HCT116 (cell line): Measurements from ENCODE around the gene RGS18. TPM values are rescaled to one million over a fixed set of nuclear protein-coding genes. Genes with fewer than 3 reads are reported as not detected.

ENCODE experiments used
- ATAC-seq: fragments of 200-7000 bp; cut with Tn5 transposase; 2 replicates; pipeline ENCODE4 v1.9.1; 2020; ENCODE audit warnings: mild to moderate bottlenecking, moderate library complexity
- Bru-seq: library from RNA; stranded (reverse); fragments of 400-500 nt; gene quantifications from one replicate; lab custom pipeline; 2021; lab: Mats Ljungman, UMichigan
- BruChase-seq, 2 experiments: library from RNA; stranded (reverse); fragments of 400-500 nt; gene quantifications; one replicate each; lab custom pipeline; 2021; lab: Mats Ljungman, UMichigan
- BruUV-seq: library from RNA; stranded (reverse); fragments of 400-500 nt; replicated peaks from 2 replicates; lab custom pipeline; 2021; lab: Mats Ljungman, UMichigan
- CTCF ChIA-PET: fragments of 300-600 bp; sonication (Branson Sonifier 250); formaldehyde crosslinking; loops from one replicate; lab custom pipeline; 2021; ENCODE audit warnings: antibody characterized with exemption; lab: Charles Lee
- POLR2A ChIA-PET: fragments of 300-600, 350-600 bp; sonication (Branson Sonifier 250); formaldehyde crosslinking; loops from one replicate; lab custom pipeline; 2021; ENCODE audit warnings: antibody characterized with exemption; lab: Charles Lee
- RAD21 ChIA-PET, 2 experiments: fragments of 300-600 bp; sonication (Branson Sonifier 250); formaldehyde crosslinking; loops; one replicate each; lab custom pipeline; 2023; ENCODE audit warnings: low total read pairs in 2 of 2; ENCODE audit not compliant: uncharacterized antibody in 2 of 2, unreplicated experiment in 2 of 2, low non-redundant PET in 1 of 2; lab: Charles Lee
- DNase-seq: peaks from one replicate; pipeline ENCODE4 v3.0.0-alpha.2; 2010; ENCODE audit warnings: low read depth, low spot score
- H2AFZ ChIP-seq: fragments of 200-600 bp; shearing (Covaris generic), sonication (generic); 2 replicates; pipeline ENCODE4 v1.6.1; 2017; ENCODE audit warnings: low read depth, mixed run types, mixed read lengths, antibody characterized with exemption, low read length; ENCODE audit not compliant: poor library complexity, severe bottlenecking
- H3K27ac ChIP-seq: 2 replicates; pipeline ENCODE4 v1.5.1; 2012; ENCODE audit warnings: low read depth, low read length
- H3K27me3 ChIP-seq: fragments of 200-600 bp; sonication (generic); 2 replicates; pipeline ENCODE4 v1.6.1; 2016; ENCODE audit warnings: mixed run types, low read length, mixed read lengths; ENCODE audit not compliant: insufficient read depth
- H3K36me3 ChIP-seq, 2 experiments: fragments of 200-500 bp in 1 of 2; fragments of 200-600 bp in 1 of 2; sonication (Bioruptor generic) in 1 of 2; sonication (generic) in 1 of 2; 2 replicates each; pipeline versions ENCODE4 v1.5.1 to v1.6.1; 2014 to 2016; ENCODE audit warnings: low read length in 2 of 2, inconsistent platforms in 1 of 2, mixed read lengths in 1 of 2, mixed run types in 1 of 2; ENCODE audit not compliant: insufficient read depth in 2 of 2, control insufficient read depth in 1 of 2
- H3K4me1 ChIP-seq, 2 experiments: fragments of 200-600 bp in 1 of 2; sonication (generic) in 1 of 2; 2 replicates each; pipeline versions ENCODE4 v1.5.1 to v1.6.1; 2012 to 2017; ENCODE audit warnings: low read length in 2 of 2, inconsistent platforms in 1 of 2, mild to moderate bottlenecking in 1 of 2, mixed read lengths in 1 of 2, mixed run types in 1 of 2, moderate library complexity in 1 of 2; ENCODE audit not compliant: insufficient read depth in 2 of 2, control insufficient read depth in 1 of 2
- H3K4me2 ChIP-seq: fragments of 200-600 bp; sonication (generic); 2 replicates; pipeline ENCODE4 v1.6.1; 2017; ENCODE audit warnings: mixed run types, low read length, mixed read lengths
- H3K4me3 ChIP-seq, 2 experiments: fragments of 200-600 bp in 1 of 2; sonication (generic) in 1 of 2; replicated peaks in 1 of 2; 2 replicates each; pipeline ENCODE4 v1.5.1; 2011 to 2016; ENCODE audit warnings: low read length in 2 of 2, control low read depth in 1 of 2, low read depth in 1 of 2, mild to moderate bottlenecking in 1 of 2, mixed read lengths in 1 of 2, mixed run types in 1 of 2
- H3K79me2 ChIP-seq: fragments of 200-600 bp; sonication (generic); 2 replicates; pipeline ENCODE4 v1.6.1; 2017; ENCODE audit warnings: mild to moderate bottlenecking, mixed run types, low read length, moderate library complexity, mixed read lengths; ENCODE audit not compliant: insufficient read depth
- H3K9ac ChIP-seq: fragments of 200-600 bp; sonication (generic); 2 replicates; pipeline ENCODE4 v1.6.1; 2016; ENCODE audit warnings: low read length, mixed read lengths
- H3K9me2 ChIP-seq: fragments of 200-600 bp; sonication (generic), shearing (Covaris generic); 2 replicates; pipeline ENCODE4 v1.6.1; 2017; ENCODE audit warnings: mixed run types, mild to moderate bottlenecking, moderate library complexity; ENCODE audit not compliant: insufficient read depth
- H3K9me3 ChIP-seq, 2 experiments: fragments of 200-500 bp in 1 of 2; fragments of 200-600 bp in 1 of 2; sonication (Bioruptor generic) in 1 of 2; sonication (generic) in 1 of 2; 2 replicates each; pipeline ENCODE4 v1.6.1; 2014 to 2017; ENCODE audit warnings: low read length in 2 of 2, mixed read lengths in 2 of 2, inconsistent platforms in 1 of 2, low read depth in 1 of 2, mild to moderate bottlenecking in 1 of 2, mixed run types in 1 of 2, moderate library complexity in 1 of 2; ENCODE audit not compliant: control insufficient read depth in 1 of 2, insufficient read depth in 1 of 2
- H4K20me1 ChIP-seq: fragments of 200-600 bp; sonication (generic), shearing (Covaris generic); 2 replicates; pipeline ENCODE4 v1.6.1; 2017; ENCODE audit warnings: mixed run types, mild to moderate bottlenecking, moderate library complexity; ENCODE audit not compliant: insufficient read depth
- ATF3 ChIP-seq: IDR thresholded peaks from 2 replicates; pipeline ENCODE4 v1.6.1; 2012
- CEBPB ChIP-seq: IDR thresholded peaks from 2 replicates; pipeline ENCODE4 v1.6.1; 2012; ENCODE audit warnings: low read depth
- CTCF ChIP-seq, 3 experiments: fragments of 200-600 bp in 1 of 3; sonication (generic) in 1 of 3; IDR thresholded peaks in 2 of 3; conservative IDR thresholded peaks in 1 of 3; 2 replicates each; pipeline ENCODE4 v1.5.1; 2012 to 2017; ENCODE audit warnings: low read depth in 2 of 3, low read length in 2 of 3, antibody characterized with exemption in 1 of 3, borderline replicate concordance in 1 of 3, control low read depth in 1 of 3, mild to moderate bottlenecking in 1 of 3, mixed read lengths in 1 of 3, mixed run types in 1 of 3, moderate library complexity in 1 of 3; ENCODE audit not compliant: insufficient read depth in 1 of 3
- EZH2 ChIP-seq: fragments of 200-600 bp; sonication (generic); IDR thresholded peaks from 2 replicates; pipeline ENCODE4 v1.6.1; 2017; ENCODE audit warnings: antibody characterized with exemption, mixed run types
- EZH2phosphoT487 ChIP-seq: fragments of 200-600 bp; IDR thresholded peaks from 2 replicates; pipeline ENCODE4 v1.6.1; 2018; ENCODE audit warnings: antibody characterized with exemption, borderline replicate concordance
- FOSL1 ChIP-seq: IDR thresholded peaks from 2 replicates; pipeline ENCODE4 v1.6.1; 2012; ENCODE audit warnings: low read depth
- MAX ChIP-seq: IDR thresholded peaks from 2 replicates; pipeline ENCODE4 v1.6.1; 2012
- POLR2AphosphoS5 ChIP-seq: IDR thresholded peaks from 2 replicates; pipeline ENCODE4 v1.6.1; 2011; ENCODE audit warnings: mild to moderate bottlenecking, low read depth, low read length, moderate library complexity
- RAD21 ChIP-seq: IDR thresholded peaks from 2 replicates; pipeline ENCODE4 v1.6.1; 2012; ENCODE audit warnings: low read depth, mild to moderate bottlenecking
- SP1 ChIP-seq: IDR thresholded peaks from 2 replicates; pipeline ENCODE4 v1.6.1; 2012; ENCODE audit warnings: low read depth
- SRF ChIP-seq: IDR thresholded peaks from 2 replicates; pipeline ENCODE4 v1.6.1; 2012; ENCODE audit warnings: low read depth
- TCF7L2 ChIP-seq: IDR thresholded peaks from 2 replicates; pipeline ENCODE4 v1.7.0; 2011; ENCODE audit warnings: borderline replicate concordance, inconsistent platforms; ENCODE audit not compliant: insufficient read depth, insufficient read length; ENCODE audit errors: extremely low read depth
- YY1 ChIP-seq: IDR thresholded peaks from 2 replicates; pipeline ENCODE4 v1.6.1; 2011; ENCODE audit warnings: low read length, low read depth, moderate library complexity, mild to moderate bottlenecking; ENCODE audit not compliant: insufficient replicate concordance; ENCODE audit errors: extremely low read depth
- intact Hi-C: fragments of 100-400 bp; cut with micrococcal nuclease; formaldehyde crosslinking; loops from 2 replicates; pipeline ENCODE4 v1.10.0; 2022
- long read RNA-seq: library from polyadenylated mRNA; unstranded; transcript quantifications from one replicate; pipeline ENCODE4 v2.0.0, GENCODE V29; 2021; ENCODE audit not compliant: unreplicated experiment
- polyA plus RNA-seq: library from polyadenylated mRNA; unstranded; fragments of >200 nt; gene quantifications from 2 replicates; pipeline ENCODE4 v1.2.1, GENCODE V29; 2012; ENCODE audit warnings: missing spikeins
- total RNA-seq: library from RNA; stranded (reverse); gene quantifications from one replicate; pipeline ENCODE4 v1.2.1, GENCODE V29; 2021; ENCODE audit not compliant: unreplicated experiment

Gene RGS18
- total RNA-seq (not detected), Bru-seq, nascent RNA (not detected), BruChase-seq, experiment 1, labeled RNA remaining after a 6-hour chase (not detected), BruChase-seq, experiment 2, labeled RNA remaining after a 2-hour chase (not detected)
- polyA plus RNA-seq, result not detected in 2 replicates
- long read RNA-seq, result 0 reads

GRCh38 chr1:192158181-192158580 lies at the start of gene RGS18:
Gene RGS18, plus strand, starts transcription at chr1:192158462. Its CDS starts 176 bp downstream, at chr1:192158638.
- Histone ChIP-seq H3K9me2 (no peaks in the 10 kb centered on the region), H4K20me1 (no peaks in the 10 kb centered on the region), H3K36me3 (no peaks in the 10 kb centered on the region), H3K4me2 (no peak within 1 kb of the TSS), H3K9ac (no peak within 1 kb of the TSS), H3K9me3 (no peaks in the 10 kb centered on the region), H3K4me1 (no peaks in the 10 kb centered on the region), H3K27ac (no peak within 1 kb of the TSS), H2AFZ (peak within 1 kb of the TSS; percentile 32), H3K4me3 (no peak within 1 kb of the TSS), H3K27me3 (no peaks in the 10 kb centered on the region), H3K79me2 (no peaks in the 10 kb centered on the region)
- BruUV-seq, result no TSS peak
- ChIA-PET RAD21 (no interaction called here), POLR2A (no interaction called here), CTCF (no interaction called here)
- intact Hi-C loops, result no loop called here
- TF ChIP-seq MAX, result no peak
- TF ChIP-seq YY1, result no peak
- no peak for TF ChIP-seq EZH2phosphoT487
- TF ChIP-seq ATF3, result no peak
- no peak for TF ChIP-seq SRF
- TF ChIP-seq SP1, result no peak
- no peak for TF ChIP-seq TCF7L2
- TF ChIP-seq CTCF (IDR thresholded peaks at IDR 0.05 in 2 of 3, conservative IDR thresholded peaks at IDR 0.05 in 1 of 3; ENCODE audit: borderline replicate concordance in 1 of 3, insufficient read depth in 1 of 3, low read depth in 2 of 3, low read length in 2 of 3), result no peak
- TF ChIP-seq EZH2, result no peak
- no peak for TF ChIP-seq POLR2AphosphoS5
- TF ChIP-seq RAD21, result no peak
- no peak for TF ChIP-seq FOSL1
- no peak for TF ChIP-seq CEBPB
- ATAC-seq (no peak), DNase-seq (no peak)
